Peyer's patch (tissue), 4 donors: ENCODE results near the gene NPR3.

Experiments used
- CTCF ChIP-seq, 6 experiments: fragments of 450-650 bp in 4 of 6; fragments of 200-600 bp in 2 of 6; sonication (generic) in 1 of 6; IDR thresholded peaks; one replicate each; pipeline ENCODE4 v1.5.1; 2017 to 2019; ENCODE audit warnings: antibody characterized with exemption in 6 of 6, mild to moderate bottlenecking in 3 of 6, moderate library complexity in 1 of 6
- POLR2A ChIP-seq, 2 donors: fragments of 450-650 bp; IDR thresholded peaks; one replicate each; pipeline ENCODE4 v1.5.1; 2017; ENCODE audit warnings: antibody characterized with exemption in 2 of 2, mild to moderate bottlenecking in 2 of 2, moderate library complexity in 2 of 2

GRCh38 chr5:32729651-32730050 lies 18.5 kb downstream of the NPR3 start:
- no peak for TF ChIP-seq CTCF (IDR thresholded peaks at IDR 0.05)
- no peak for TF ChIP-seq POLR2A (IDR thresholded peaks at IDR 0.05)
